CD4-positive, alpha-beta T cell treated with Interleukin-12 subunit alpha and Interleukin-12 subunit beta, for 1 hour (primary cell): ENCODE results near the gene ZNF860.
"Not testable (repeated sequence)": the region's sequence is repeated elsewhere in the genome, so short reads cannot be mapped to it uniquely, and the experiment has no call there.

Source experiments
- DNase-seq: peaks from one replicate; pipeline ENCODE4 v3.0.0-alpha.2; 2020

The ZNF860 gene

DNA sequence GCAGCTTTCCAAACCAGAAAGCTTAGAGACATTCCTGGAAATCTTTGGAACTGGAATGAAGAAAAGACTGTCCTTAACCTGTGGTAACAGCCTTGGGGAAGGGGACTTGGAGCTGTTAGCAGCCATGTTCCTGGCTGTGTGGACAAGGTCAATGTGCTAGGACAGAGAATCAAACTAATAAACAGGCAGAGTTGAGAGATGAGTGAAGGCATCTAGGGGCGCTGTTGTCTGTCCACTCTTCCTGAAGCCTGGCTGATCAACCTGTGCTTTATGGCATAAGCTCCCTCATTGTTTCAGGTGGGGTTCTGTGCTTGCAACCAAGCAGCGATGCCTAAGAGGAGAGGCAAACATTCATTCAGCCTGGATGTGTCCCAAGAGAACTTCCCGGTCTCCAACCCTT is 19.3 kb downstream of the ZNF860 start:
- DNase-seq = no peak

DNA sequence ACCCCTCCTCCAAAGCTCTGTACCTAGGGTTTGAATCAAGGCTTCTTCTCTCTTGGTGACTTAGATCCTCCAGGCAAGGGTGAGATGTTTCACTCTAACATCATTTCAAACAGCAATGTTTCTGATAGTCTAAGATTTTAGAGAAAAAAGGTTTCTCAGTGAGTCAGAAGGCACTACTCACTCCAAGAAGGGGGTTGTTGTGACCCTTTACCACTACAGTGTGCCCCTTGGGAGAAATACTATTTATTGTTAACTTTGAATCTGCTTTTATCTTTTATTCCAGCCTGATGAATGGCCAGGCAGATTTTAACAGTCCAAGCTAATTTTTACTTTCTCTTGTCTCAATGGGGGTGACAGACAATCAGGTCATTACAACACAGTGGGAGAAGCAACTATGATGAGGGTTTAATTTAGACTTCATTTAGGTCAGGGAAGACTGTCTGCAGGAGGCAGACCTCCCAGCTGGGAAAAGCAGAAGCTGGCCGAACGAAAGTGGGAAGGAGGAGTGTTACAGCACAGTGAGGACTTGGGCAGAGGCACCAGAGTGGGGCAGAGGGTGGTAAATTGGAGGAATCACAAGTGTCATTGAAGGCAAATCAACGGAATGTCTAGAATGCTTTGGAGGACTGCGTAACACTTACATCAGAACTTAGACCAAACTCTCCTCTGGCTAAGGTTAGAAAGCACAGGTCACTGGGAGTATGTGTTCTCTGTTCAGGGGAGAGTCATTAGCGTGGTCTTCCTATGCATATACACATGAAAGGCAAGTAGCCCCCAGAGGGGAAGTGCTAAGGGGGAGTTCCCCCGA is 21.2 kb downstream of the ZNF860 start:
- DNase-seq = no peak

GRCh38 chr3:32003380-32003779 is 21.8 kb downstream of the ZNF860 start:
- DNase-seq = no peak

GRCh38 chr3:32004113-32004765 is 22.7 kb downstream of the ZNF860 start:
- no peak for DNase-seq

GRCh38 chr3:32009101-32009500 is 27.6 kb downstream of the ZNF860 start:
- DNase-seq = no peak

DNA sequence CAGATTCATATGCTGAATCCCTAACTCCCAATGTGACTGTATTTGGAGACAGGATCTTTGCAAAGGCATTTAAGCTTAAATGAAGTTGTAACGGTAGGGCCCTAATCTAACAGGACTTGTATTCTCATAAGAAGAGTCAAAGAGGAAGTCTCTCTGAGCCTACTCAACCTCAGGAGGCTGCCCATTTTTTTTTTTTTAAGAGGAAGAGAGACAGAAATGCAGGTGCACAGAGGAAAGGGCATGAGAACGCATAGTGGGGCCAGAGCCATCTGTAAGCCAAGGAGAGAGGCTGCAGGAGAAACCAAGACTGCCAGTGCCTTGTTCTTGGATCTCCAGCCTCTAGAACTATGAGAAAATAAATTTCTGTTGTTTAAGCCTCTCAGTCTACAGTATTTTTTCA is 28.4 kb downstream of the ZNF860 start:
- no peak for DNase-seq

DNA sequence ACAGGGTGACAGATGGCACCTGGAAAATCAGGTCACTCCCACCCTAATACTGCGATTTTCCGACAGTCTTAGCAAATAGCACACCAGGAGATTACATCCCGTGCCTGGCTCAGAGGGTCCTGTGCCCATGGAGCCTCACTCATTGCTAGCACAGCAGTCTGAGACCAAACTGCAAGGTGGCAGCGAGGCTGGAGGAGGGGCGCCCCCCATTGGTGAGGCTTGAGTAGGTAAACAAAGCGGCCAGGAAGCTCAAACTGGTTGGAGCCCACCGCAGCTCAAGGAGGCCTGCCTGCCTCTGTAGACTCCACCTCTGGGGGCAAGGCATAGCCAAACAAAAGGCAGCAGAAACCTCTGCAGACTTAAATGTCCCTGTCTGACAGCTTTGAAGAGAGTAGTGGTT is 29.1 kb downstream of the ZNF860 start:
- not testable (repeated sequence) for DNase-seq

GRCh38 chr3:32015638-32016037 is 34.1 kb downstream of the ZNF860 start:
- not testable (repeated sequence) for DNase-seq

- no peak for DNase-seq
Observed at GRCh38 chr3:32017286-32017685, 35.7 kb downstream of the ZNF860 start.

GRCh38 chr3:32018757-32019564 is 37.4 kb downstream of the ZNF860 start:
- DNase-seq = peak; percentile 46

- DNase-seq = no peak
Observed at GRCh38 chr3:32021155-32021554, 39.6 kb downstream of the ZNF860 start.

DNA sequence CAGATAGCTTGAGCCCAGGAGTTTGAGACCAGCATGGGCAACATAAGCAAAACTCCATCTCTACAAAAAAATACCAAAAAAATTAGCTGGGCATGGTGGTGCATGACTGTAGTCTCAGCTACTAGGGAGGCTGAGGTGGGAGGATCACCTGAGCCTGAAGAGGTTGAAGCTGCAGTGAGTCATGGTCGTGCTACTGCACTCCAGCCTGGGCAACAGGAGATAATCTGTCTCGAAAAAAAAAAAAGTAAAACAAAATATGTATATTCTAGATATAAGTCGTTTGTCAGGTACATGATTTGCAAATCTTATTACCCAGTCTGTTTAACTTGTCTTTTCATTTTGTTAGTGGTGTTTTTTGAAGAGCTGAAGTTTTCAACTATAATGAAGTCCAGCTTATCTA is 40.2 kb downstream of the ZNF860 start:
- DNase-seq = no peak

GRCh38 chr3:32022947-32023346 is 41.4 kb downstream of the ZNF860 start:
- no peak for DNase-seq

- DNase-seq = no peak
Observed at GRCh38 chr3:32026593-32026992, 45.0 kb downstream of the ZNF860 start.

DNA sequence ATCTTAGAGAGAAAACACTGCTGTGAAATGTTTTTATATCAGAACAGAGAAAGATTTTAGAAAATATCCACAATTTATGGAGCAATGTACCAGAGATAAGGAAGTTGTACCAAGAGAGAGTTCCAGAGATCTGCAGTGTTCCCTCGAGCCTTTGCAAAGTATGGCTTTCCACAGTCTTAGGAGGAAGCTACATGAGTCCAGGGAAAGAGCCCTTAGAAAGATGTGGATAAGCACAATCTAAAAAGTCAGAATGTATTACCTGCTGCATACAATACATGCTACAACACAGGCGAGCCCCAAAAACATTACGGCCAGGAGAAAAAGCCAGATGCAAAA is 56.4 kb downstream of the ZNF860 start:
- DNase-seq = no peak

DNA sequence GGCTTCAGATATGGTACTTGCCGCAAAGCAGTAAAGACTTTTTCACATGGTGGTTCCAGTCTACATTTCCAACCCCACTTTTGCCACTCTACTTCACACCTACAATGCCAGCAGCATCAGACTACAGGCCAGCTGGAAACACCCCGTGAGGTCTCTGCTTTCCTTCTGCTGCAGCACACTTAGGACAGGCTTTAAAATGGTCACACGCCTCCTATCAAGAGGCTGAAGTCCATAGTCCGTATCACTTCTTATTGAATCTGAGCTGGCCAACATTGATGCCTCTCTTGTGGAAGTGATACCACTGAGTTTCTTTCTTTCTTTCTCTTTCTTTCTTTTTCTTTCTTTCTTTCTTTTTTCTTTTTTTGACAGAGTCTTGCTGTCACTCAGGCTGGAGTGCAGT is 59.8 kb downstream of the ZNF860 start:
- DNase-seq = no peak
